NB4 (cell line): ENCODE results near the gene ZNF774.

Experiments
- DNase-seq: peaks from one replicate; pipeline ENCODE4 v3.0.0; 2010; ENCODE audit warnings: low read depth
- H3K4me3 ChIP-seq: one replicate; pipeline ENCODE4 v1.5.1; 2011; ENCODE audit warnings: mild to moderate bottlenecking, low read depth, low read length, moderate library complexity
- MYC ChIP-seq: IDR thresholded peaks from 2 replicates; pipeline ENCODE4 v1.6.1; 2011; ENCODE audit warnings: low read depth, low read length
- POLR2A ChIP-seq: IDR thresholded peaks from 2 replicates; pipeline ENCODE4 v1.6.1; 2011; ENCODE audit warnings: mild to moderate bottlenecking; ENCODE audit not compliant: insufficient read length; ENCODE audit errors: extremely low read depth
- TF ChIP-seq, protein P1 (sequence below): IDR thresholded peaks from one replicate; pipeline ENCODE4 v1.5.1; 2012; ENCODE audit warnings: low read depth, low read length
- TF ChIP-seq, protein P2 (sequence below): IDR thresholded peaks from 2 replicates; pipeline ENCODE4 v1.6.1; 2011; ENCODE audit warnings: low read depth, low read length

ZNF774 gene

DNA sequence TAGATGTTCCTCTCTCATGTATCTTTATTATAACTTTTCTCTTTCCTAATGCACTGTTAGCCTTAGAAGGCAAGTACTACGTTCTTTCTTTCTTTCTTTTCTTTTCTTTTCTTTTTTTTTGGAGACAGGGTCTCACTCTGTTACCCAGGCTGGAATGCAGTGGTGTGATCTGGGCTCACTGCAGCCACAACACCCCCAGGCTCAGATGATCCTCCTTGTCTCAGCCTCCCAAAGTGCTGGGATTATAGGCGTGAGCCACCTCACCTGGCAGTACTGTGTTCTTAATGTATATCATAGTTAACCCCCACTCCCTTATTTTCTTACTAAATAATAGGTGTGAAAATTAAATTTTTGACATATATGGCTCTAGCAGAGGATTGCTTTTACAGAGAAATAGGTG lies 59.1 kb downstream of the ZNF774 start:
- H3K4me3 ChIP-seq, result no peak overlapping the region
- no peak for DNase-seq
- TF ChIP-seq POLR2A (no peak), MYC (no peak)
- TF ChIP-seq, protein P1, sequence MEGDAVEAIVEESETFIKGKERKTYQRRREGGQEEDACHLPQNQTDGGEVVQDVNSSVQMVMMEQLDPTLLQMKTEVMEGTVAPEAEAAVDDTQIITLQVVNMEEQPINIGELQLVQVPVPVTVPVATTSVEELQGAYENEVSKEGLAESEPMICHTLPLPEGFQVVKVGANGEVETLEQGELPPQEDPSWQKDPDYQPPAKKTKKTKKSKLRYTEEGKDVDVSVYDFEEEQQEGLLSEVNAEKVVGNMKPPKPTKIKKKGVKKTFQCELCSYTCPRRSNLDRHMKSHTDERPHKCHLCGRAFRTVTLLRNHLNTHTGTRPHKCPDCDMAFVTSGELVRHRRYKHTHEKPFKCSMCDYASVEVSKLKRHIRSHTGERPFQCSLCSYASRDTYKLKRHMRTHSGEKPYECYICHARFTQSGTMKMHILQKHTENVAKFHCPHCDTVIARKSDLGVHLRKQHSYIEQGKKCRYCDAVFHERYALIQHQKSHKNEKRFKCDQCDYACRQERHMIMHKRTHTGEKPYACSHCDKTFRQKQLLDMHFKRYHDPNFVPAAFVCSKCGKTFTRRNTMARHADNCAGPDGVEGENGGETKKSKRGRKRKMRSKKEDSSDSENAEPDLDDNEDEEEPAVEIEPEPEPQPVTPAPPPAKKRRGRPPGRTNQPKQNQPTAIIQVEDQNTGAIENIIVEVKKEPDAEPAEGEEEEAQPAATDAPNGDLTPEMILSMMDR, result no peak
- TF ChIP-seq, protein P2, sequence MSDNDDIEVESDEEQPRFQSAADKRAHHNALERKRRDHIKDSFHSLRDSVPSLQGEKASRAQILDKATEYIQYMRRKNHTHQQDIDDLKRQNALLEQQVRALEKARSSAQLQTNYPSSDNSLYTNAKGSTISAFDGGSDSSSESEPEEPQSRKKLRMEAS, result no peak
